Muscle of leg (tissue), 11 donors: ENCODE results near the gene MYO3B. TPM values are rescaled to one million over a fixed set of nuclear protein-coding genes. Genes with fewer than 3 reads are reported as not detected.
"Not testable (repeated sequence)": the region's sequence is repeated elsewhere in the genome, so short reads cannot be mapped to it uniquely, and the experiment has no call there.

ENCODE experiments used
- DNase-seq: peaks from one replicate; pipeline ENCODE4 v3.0.0; 2013
- H3K27ac ChIP-seq: one replicate; pipeline ENCODE4 v1.5.1; 2013; ENCODE audit warnings: mild to moderate bottlenecking, low read length, control low read depth
- H3K27me3 ChIP-seq: one replicate; pipeline ENCODE4 v1.6.1; 2013; ENCODE audit warnings: low read length; ENCODE audit not compliant: control insufficient read depth, insufficient read depth
- H3K36me3 ChIP-seq: one replicate; pipeline ENCODE4 v1.6.1; 2013; ENCODE audit warnings: low read length; ENCODE audit not compliant: control insufficient read depth, insufficient read depth
- H3K4me1 ChIP-seq: one replicate; pipeline ENCODE4 v1.6.1; 2013; ENCODE audit warnings: low read length; ENCODE audit not compliant: control insufficient read depth, insufficient read depth
- H3K4me3 ChIP-seq: one replicate; pipeline ENCODE4 v1.5.1; 2013; ENCODE audit warnings: low read length, control low read depth
- H3K9me3 ChIP-seq: replicated peaks from 2 replicates; pipeline ENCODE4 v1.6.1; 2013; ENCODE audit warnings: low read depth, low read length; ENCODE audit not compliant: control insufficient read depth
- WGBS: methylation state at CpG from one replicate; pipeline ENCODE4 v1.1.5; 2013; ENCODE audit warnings: missing lambda C conversion rate; ENCODE audit not compliant: insufficient coverage; 5-methylcytosine and 5-hydroxymethylcytosine counted together
- polyA plus RNA-seq, 8 donors: library from polyadenylated mRNA; unstranded; fragments of 120-200 nt; gene quantifications; one replicate each; pipeline versions ENCODE4 v1.2.1 to v1.2.3, GENCODE V29; 2013; ENCODE audit warnings: inconsistent platforms in 1 of 8, low replicate concordance in 1 of 8; ENCODE audit not compliant: insufficient read length in 8 of 8, insufficient read depth in 1 of 8
- total RNA-seq: library from RNA; stranded (reverse); fragments of 120-200 nt; gene quantifications from one replicate; pipeline ENCODE4 v1.2.4, GENCODE V29; 2013

The MYO3B gene
- total and polyA plus RNA-seq, 9 donors: 0.12 to 0.79 (median 0.18) TPM

DNA sequence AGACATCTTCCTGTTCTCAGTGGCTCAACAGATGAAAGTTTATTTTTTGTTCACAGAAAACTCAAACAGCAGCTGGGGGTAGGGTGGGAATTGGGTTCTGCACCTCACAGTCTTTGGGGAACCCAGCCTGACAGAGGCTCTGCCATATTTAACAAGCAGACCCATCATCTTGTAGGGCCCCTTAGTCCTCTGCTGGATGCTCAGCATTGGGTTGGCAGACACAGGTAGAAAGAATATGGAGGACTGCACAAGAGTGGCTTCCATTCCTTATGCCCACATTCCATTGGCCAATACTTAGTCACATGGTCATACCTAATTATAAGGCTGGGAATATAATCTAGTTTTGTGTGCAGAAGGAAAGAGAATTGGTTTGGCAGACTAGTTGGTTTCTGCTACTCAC lies 89.1 kb downstream of the MYO3B start:
- Histone ChIP-seq H3K27ac (no peak overlapping the region), H3K36me3 (no peaks in the 10 kb centered on the region), H3K9me3 (no peaks in the 10 kb centered on the region), H3K27me3 (no peaks in the 10 kb centered on the region), H3K4me3 (no peak overlapping the region), H3K4me1 (no peaks in the 10 kb centered on the region)
- no peak for DNase-seq

DNA sequence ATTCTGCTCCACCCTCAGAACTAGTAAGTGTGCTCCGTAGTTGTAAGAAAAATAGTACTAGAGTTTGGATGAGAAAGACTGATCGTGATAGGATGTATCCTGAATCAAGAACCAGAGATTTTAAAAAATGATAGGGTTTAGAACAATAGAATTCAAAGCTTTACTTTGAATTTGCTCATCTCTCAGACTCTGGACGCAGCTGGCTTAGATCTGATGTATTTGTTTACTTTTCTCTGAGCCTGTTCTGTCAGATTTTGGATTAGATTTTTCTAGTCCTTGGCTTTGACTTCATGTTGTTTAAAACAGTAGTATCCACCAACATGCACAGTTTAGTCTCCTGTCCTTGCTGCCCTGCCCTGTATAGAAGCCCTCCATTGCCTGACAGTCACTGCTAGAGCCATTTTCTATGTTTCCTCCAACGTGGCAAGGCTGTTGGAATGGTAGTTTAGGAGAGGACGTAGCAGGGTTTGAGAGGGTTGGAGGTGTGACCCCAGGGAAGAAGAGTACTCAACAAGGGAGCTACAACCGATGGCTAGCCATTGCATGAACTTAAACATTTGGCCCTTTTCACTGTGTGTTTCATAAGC lies 92.4 kb downstream of the MYO3B start:
- H3K27ac ChIP-seq: no peak overlapping the region
- 63% methylated on average over 2 of the region's 6 CpGs for WGBS
- H3K4me1 ChIP-seq: no peaks in the 10 kb centered on the region
- H3K27me3 ChIP-seq: no peaks in the 10 kb centered on the region
- no peak for DNase-seq
- H3K9me3 ChIP-seq: no peaks in the 10 kb centered on the region
- no peak overlapping the region for H3K4me3 ChIP-seq
- H3K36me3 ChIP-seq: no peaks in the 10 kb centered on the region

DNA sequence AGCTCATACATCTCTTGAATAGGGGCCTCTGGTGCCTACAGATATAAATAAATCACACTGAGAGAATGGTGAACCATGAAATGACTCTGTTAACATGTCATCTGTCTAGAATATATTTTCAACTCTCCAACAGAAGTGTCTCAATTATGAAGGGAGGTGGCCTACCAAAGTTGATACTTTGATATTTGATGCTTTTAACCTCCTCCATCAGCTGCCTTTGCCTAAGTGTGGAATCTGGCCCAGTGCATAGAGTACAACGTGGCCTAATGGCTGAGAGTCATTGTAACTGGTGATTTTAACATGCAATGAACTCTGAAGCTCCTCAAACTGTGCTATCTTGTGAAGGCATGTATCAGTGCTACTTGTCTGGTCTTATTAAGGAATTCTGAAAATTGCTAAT lies 93.4 kb downstream of the MYO3B start:
- H3K4me3 ChIP-seq: no peak overlapping the region
- H3K36me3 ChIP-seq: no peaks in the 10 kb centered on the region
- no peaks in the 10 kb centered on the region for H3K9me3 ChIP-seq
- H3K4me1 ChIP-seq: no peaks in the 10 kb centered on the region
- H3K27ac ChIP-seq: no peak overlapping the region
- H3K27me3 ChIP-seq: no peaks in the 10 kb centered on the region
- 0% methylated on average over 1 of the region's 1 CpG for WGBS
- peak; percentile 43 for DNase-seq

DNA sequence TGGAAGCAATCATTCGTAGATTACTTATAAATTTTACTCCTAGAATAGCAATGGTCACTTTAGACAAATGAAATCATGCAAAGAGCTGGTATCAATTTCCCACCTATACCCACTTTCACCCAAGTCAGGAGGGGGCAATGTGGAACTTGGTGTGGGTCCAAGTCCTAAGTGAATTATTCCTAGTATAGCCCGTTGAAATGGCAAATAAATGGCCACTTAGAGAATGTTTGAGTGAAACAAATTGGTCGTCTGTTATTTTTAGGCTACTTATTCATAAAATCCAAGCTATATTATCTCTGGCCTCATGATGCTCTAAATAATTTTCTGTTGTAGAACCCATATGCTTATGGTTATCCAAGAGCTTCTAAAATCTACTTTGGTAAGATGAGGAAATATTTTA lies 98.1 kb downstream of the MYO3B start:
- no peaks in the 10 kb centered on the region for H3K27me3 ChIP-seq
- no CpG with 5 or more reads among the region's 3 CpGs for WGBS
- H3K4me1 ChIP-seq: no peaks in the 10 kb centered on the region

DNA sequence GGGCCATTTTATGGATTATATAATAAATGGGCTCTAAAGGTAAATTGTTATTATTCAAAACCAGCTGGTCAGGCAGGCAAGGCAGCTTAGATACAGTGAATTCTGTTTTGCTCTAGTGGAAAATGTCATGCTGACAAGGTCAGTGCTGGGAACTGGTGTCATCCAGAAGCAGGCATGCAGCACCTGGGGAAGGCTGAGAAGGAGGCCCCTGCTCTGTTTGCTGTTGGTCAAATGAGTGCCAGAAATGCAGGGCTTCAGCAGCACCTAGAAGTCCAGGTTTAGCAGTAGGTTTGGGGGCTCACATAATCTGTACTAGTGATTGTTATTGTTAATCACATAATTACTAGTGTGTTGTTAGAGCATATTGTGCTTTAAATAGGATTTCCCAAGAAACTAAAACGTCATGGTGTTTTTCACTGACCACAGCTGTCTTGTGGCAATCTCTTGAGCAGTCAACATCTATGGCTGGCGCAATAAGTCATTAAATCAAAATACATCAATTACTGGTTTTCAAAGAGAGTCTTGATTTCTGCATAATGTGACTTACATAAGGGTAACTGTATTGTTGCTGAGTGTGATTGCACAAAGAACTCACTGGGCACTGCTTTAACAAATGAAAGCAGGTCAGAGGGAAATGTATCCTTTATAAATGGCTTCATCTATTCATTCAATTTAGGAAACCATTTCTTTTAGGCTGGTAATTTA lies 99.1 kb downstream of the MYO3B start:
- no peak overlapping the region for H3K4me3 ChIP-seq
- WGBS: no CpG with 5 or more reads among the region's 2 CpGs
- H3K4me1 ChIP-seq: no peaks in the 10 kb centered on the region
- no peaks in the 10 kb centered on the region for H3K27me3 ChIP-seq
- DNase-seq: no peak
- H3K36me3 ChIP-seq: no peaks in the 10 kb centered on the region
- H3K9me3 ChIP-seq: no peaks in the 10 kb centered on the region
- no peak overlapping the region for H3K27ac ChIP-seq

More for the DNA sequence above, 98.1 kb downstream of the MYO3B start:
- no peak for DNase-seq
- no peaks in the 10 kb centered on the region for H3K36me3 ChIP-seq
- no peak overlapping the region for H3K4me3 ChIP-seq
- H3K27ac ChIP-seq: no peak overlapping the region
- H3K9me3 ChIP-seq: no peaks in the 10 kb centered on the region

DNA sequence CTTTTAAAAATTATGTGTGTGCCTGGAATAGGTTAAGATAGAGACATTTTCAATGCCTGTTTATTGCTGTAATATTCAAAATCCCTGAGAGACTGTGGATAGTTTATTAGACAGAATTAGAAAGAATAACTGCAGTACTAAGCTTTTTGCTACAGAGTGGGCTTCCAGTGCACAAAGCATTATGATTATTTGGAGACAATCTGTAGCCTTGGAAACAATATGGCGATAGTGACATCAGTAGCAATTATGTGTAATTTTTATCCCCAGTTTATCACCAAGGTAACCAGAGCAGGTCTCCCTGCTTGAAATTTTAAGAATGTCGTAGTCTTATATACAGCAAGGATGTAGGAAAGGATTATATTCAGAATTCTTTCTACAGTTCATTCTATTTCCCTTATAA lies 100.0 kb downstream of the MYO3B start:
- no peak overlapping the region for H3K27ac ChIP-seq
- no peak for DNase-seq
- H3K4me1 ChIP-seq: no peaks in the 10 kb centered on the region
- WGBS: no CpG with 5 or more reads among the region's 2 CpGs
- no peaks in the 10 kb centered on the region for H3K27me3 ChIP-seq
- no peaks in the 10 kb centered on the region for H3K9me3 ChIP-seq
- H3K4me3 ChIP-seq: no peak overlapping the region
- H3K36me3 ChIP-seq: no peaks in the 10 kb centered on the region

DNA sequence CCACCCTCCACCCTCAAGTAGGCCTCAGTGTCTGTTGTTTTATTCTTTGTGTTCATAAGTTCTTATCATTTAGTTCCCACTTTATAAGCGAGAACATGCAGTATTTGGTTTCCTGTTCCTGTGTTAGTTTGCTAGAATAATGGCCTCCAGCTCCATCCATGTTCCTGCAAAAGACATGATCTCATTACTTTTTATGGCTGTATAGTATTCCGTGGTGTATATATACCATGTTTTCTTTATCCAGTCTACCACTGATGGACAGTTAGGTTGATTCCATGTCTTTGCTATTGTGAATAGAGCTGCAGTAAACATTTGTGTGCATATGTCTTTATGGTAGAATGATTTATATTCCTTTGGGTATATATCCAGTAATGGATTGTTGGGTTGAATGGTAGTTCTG lies 101.7 kb downstream of the MYO3B start:
- WGBS: no CpG with 5 or more reads among the region's 2 CpGs

DNA sequence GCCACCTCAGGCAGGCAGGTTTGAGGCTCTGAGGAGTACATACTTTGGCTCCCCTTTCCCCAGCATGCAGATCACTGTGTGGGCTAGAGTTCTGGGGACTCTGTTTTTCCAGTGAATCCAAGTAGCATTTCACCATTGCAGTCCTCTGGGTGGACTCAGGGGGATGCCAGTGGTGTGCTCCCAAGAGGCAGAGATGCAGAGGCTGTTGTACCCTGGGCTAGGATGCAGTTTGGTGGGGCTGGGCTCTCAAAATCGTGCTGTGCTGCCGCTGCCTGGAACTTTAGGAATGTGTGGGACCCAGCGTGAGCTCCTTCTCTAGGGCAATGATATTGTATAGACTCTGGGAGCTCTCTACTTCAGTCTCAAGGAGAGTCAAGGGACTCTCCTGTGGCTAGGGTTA lies 104.9 kb downstream of the MYO3B start:
- DNase-seq: no peak
- WGBS: 40% methylated on average over 3 of the region's 3 CpGs
- H3K27me3 ChIP-seq: no peaks in the 10 kb centered on the region
- H3K4me1 ChIP-seq: no peaks in the 10 kb centered on the region
- no peaks in the 10 kb centered on the region for H3K9me3 ChIP-seq
- no peak overlapping the region for H3K27ac ChIP-seq
- H3K36me3 ChIP-seq: no peaks in the 10 kb centered on the region
- H3K4me3 ChIP-seq: no peak overlapping the region

More for the DNA sequence above, 101.7 kb downstream of the MYO3B start:
- not testable (repeated sequence) for H3K36me3 ChIP-seq, DNase-seq, H3K27me3 ChIP-seq, H3K4me1 ChIP-seq, H3K4me3 ChIP-seq, H3K27ac ChIP-seq, H3K9me3 ChIP-seq

DNA sequence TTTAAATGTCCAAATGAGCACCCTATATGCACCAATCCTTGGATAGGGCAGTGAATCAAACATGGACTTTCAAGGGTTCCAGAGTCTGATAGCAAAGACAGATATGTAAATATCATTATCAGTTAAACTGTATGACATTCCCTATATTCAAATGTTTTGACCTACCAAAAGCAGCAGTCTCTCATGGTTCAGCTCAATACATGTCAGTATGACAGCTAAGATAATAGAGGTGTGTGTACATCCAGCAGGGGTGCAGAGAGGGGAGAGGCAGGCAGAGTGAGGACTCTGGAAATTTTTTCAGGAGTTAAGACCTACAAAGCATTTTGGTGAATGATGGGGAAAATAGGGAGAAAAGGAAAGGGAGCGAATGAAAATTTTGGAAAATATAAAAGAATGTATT lies 106.3 kb downstream of the MYO3B start:
- no CpG with 5 or more reads among the region's 1 CpG for WGBS
- Histone ChIP-seq H3K4me3 (no peak overlapping the region), H3K36me3 (no peaks in the 10 kb centered on the region), H3K4me1 (no peaks in the 10 kb centered on the region), H3K9me3 (no peaks in the 10 kb centered on the region), H3K27me3 (no peaks in the 10 kb centered on the region), H3K27ac (no peak overlapping the region)
- no peak for DNase-seq

DNA sequence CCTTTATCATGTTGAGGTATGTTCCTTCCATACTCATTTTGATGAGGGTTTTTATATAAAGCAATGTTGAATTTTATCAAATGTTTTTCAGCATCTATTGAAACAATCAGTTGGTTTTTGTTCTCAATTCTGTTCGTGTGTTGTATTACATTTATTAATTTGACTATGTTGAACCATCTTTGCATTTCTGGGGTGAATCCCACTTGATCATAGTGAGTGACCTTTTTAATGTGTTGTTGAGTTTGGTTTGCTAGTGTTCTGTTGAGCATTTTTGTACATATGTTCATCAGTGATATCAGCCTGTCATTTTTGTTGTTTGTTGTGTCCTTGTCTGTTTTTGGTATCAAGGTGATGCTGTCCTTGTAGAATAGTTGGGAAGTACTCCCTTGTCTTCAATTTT lies 110.9 kb downstream of the MYO3B start:
- H3K4me3 ChIP-seq: no peak overlapping the region
- no CpG with 5 or more reads among the region's 1 CpG for WGBS
- no peaks in the 10 kb centered on the region for H3K4me1 ChIP-seq
- no peak overlapping the region for H3K27ac ChIP-seq
- no peaks in the 10 kb centered on the region for H3K36me3 ChIP-seq
- H3K27me3 ChIP-seq: no peaks in the 10 kb centered on the region
- no peak for DNase-seq
- no peaks in the 10 kb centered on the region for H3K9me3 ChIP-seq

DNA sequence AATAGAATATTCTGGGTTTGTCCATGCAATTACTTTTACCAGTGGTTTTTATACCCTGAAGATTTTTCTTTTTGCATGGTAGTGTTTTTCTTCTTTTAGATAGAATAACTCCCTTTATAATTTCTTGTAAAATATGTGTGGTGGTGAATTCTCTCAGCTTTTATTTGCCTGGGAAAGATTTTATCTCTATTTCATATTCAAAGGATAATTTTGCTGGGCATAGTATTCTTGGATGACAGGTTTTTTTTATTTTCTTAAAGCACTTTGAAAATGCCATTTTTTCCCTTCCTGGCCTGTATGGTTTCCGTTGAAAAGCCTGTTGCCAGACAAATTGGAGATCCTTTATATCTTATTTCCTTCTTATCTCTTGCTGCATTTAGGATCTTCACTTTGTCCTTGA lies 113.5 kb downstream of the MYO3B start:
- Histone ChIP-seq H3K27me3 (no peaks in the 10 kb centered on the region), H3K4me3 (no peak overlapping the region), H3K27ac (no peak overlapping the region), H3K4me1 (no peaks in the 10 kb centered on the region), H3K36me3 (no peaks in the 10 kb centered on the region), H3K9me3 (no peaks in the 10 kb centered on the region)
- WGBS: no CpG with 5 or more reads among the region's 1 CpG
- no peak for DNase-seq
